Activated CD8-positive, alpha-beta memory T cell treated with anti-CD3 and anti-CD28 coated beads, Interleukin-2, amount 50 U/mL, for 24 hours (primary cell): ENCODE results near the gene DDR2.

Experiments used
- DNase-seq: peaks from one replicate; pipeline ENCODE4 v3.0.0-alpha.2; 2020; ENCODE audit errors: extremely low read depth

Gene DDR2

DNA sequence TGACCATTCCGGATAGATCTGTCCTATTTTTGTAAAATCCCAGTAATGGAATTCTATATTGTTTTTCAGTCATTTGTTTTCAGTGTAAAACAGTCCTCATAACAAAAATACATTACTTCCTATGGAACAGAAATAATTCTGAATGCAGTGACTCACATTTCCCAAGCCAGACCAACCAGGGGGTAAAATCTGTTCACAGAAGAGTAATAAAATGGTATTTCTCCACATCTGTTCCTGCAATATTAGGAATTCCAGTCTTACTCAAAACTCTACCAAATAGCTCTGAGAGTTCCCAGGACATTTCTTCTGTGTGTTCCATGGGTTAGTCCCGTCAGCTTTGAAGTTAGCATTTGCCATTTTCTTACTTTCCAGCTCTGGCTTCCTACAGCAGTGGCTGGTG, 2.6 kb upstream of the DDR2 start:
- DNase-seq: no peak

- no peak for DNase-seq
Observed at GRCh38 chr1:162631546-162632191, 595 bp upstream of the DDR2 start.

- DNase-seq: no peak
Observed at GRCh38 chr1:162632698-162633080, 425 bp downstream of the DDR2 start.

DNA sequence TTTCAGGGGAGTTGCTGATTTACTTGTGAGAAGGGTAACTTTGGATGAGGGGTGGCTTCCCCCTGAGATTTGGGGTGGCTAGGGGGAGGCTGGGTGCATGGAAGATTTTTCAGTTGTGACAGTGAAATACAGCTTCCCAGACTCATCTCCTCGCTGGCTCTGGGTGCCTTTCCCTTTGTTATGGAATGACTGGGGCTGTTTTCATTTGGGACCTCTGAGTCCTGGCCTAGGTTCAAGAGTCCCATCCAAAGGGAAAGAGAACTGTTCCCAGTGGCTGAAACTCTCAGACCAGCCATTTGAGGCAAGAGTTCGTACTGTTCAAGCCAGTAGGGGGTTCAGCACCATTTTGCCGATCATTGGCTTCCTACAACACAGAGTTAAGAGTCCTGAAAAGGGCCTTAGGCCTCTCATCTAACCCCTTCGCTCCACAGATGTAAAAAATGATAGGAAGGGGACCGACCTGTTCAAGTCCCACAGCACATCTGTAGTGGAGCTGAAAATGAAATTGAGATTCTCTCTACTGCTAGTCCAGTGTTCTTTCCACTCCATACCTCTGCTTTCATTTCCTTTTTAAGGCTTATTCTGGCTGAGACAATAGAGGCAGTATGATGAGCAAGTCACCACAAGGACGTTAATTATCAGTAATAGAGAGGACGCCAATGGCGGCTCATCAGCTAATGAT, 958 bp downstream of the DDR2 start:
- DNase-seq: no peak

GRCh38 chr1:162635418-162635817, 3.2 kb downstream of the DDR2 start:
- DNase-seq: no peak

DNA sequence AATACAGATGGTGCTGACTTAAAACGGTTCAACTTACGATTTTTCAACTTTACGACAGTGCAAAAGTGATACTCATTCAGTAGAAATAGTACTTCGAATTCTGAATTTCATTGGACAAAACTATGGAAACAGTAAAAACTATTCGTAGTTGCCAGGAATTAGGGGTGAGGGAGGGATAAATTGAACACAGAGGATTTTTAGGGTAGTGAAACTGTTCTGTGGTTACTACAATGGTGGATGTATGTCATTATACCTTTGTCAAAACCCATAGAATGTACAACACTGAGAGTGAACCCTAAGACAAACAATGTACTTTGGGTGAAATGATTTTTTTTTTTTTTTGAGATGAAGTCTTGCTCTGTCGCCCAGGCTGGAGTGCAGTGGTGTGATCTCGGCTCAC, 7.5 kb downstream of the DDR2 start:
- no peak for DNase-seq

GRCh38 chr1:162641114-162641513, 8.8 kb downstream of the DDR2 start:
- DNase-seq: no peak

DNA sequence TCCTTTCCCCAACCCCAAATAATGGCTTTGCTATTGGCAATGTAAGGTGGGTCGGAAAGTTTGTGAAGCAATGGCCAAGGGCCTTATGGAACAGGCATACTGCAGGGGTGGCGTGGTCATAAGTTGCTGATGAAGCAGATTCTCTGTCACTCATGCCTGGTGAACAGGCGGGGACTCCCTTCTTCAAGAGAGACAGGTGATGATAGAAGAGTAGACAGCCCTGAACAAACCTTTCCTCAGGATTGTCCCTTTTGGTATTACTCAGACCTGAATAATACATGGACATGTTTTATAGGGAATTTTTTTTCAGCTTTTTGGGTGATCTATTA, 12.7 kb downstream of the DDR2 start:
- DNase-seq: no peak

DNA sequence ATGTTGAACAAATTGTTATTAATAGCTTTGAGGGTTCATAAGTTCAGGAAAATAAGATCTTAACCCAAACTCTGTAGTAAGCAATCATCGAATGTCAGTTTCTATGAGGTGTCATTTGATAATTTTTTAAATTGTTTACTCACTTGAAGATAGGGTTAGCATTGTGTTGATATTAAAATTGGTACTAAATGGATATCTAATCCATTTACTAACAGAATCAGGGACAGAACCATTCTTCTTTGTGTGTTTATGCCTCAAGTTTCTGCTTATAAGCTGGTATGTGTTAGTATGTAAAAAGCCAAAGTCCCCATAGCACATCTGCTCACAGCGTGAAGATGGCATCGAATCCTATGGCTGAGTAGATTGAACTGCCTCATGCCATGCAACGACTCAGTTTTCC, 13.4 kb downstream of the DDR2 start:
- no peak for DNase-seq

DNA sequence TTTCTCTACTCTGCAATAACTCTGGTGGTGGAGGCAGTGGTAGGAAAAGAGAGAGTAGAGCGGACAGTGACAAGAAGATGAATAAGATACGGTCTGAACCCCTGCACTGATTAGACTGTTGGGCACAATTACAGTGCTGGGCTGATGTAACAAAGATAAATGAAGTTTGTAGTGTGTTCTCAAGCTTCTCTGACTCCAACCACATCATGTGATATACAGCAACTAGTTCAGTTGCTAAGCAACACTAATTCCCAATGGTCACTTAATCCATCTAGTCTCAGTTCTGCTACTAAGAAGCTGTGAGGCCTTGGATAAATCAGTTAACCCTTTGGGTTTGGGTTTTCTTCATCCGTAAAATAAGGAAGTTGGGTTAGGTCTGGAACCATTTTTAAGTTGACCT, 17.3 kb downstream of the DDR2 start:
- DNase-seq: no peak

DNA sequence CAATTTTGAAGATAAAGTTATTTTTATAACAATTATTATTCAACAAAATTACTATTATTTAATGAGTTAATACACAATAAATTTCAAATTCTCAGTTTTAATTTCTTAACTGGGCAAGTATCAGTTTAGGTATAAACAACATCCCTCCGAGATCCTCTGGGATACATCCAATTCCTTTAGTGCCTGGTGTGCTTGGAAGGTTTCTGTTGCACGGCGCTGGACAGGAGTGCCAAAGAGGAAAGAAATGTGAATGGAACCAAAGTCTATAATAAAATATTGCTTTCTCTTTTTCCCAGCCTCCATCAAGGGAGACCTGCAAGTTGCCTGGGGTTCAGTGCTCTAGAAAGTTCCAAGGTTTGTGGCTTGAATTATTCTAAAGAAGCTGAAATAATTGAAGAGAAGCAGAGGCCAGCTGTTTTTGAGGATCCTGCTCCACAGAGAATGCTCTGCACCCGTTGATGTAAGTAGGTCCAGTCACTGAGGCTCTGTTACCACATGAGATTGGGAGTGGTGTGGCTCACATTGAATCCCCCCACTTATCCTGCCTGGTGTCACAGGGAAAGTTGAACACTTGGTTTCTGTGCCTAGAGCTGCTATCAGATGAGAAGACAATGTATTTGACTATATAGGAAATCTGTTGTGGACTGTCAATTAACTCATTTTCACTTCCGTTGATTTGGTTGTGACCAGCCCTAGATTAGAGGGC, 22.8 kb downstream of the DDR2 start:
- no peak for DNase-seq

DNA sequence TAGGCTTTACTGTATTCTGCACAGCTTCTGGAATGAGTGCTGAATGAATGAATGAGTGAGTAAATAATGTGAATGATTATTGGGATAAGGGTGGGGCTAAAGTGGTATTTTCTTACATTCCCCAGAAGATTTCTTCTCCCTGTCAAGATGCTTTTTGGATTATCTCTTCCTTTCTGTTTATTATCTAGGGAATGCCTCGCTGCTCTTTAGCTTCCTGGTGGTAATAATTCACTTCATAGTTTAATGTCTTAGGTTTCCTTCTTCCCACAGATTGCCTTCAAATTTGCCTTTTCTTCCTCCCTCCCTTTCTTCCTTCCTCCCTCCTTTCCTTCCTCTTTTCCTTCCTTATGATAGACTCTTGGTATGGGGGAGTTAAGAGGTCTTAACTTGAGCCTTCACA, 24.0 kb downstream of the DDR2 start:
- no peak for DNase-seq

DNA sequence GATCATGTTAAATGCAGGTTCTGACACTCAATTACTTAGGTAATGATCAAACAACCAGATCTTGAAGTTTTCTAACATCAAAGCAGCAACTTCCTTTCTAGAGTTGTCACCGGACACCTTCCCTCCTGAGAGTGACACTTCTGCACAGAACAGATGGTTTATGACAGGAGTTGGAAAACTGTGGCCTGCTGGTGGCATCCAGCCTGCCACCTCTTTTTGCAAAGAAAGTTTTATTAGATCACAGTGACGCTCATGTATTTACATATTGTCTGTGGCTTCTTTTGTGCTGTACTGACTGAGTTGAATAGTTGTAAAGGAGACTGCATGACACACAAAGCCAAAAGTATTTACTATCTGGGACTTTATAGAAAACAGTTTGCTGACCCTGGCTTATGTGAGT, 28.3 kb downstream of the DDR2 start:
- DNase-seq: no peak

GRCh38 chr1:162661336-162661735, 29.1 kb downstream of the DDR2 start:
- DNase-seq: no peak

GRCh38 chr1:162662013-162662412, 29.7 kb downstream of the DDR2 start:
- DNase-seq: no peak

- no peak for DNase-seq
Observed at GRCh38 chr1:162663086-162663485, 30.8 kb downstream of the DDR2 start.

DNA sequence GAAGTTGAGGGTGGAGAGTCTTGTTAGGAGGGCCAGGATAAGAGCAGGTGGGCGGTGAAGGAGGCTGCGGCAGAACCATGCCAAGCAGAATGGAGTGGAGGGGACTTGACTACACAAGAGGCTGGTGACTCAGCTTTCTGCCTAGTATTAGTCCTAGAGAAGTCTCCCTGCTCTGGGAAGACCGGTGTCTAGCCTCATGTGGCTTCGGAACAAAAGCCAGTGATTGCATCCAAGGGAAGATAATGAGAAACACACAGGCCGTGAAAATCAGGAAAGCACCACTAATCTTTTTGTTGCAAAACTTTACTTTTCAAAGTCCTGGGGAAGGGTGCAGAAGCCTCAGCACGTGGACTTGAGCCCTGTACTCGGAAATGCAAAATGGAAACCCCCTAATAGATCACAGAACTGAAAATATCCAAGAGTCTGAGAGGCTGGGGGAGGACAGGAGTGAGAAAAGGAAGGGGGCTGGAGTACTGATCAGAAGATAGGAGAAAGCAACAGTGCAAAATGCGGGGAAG, 31.4 kb downstream of the DDR2 start:
- DNase-seq: no peak

DNA sequence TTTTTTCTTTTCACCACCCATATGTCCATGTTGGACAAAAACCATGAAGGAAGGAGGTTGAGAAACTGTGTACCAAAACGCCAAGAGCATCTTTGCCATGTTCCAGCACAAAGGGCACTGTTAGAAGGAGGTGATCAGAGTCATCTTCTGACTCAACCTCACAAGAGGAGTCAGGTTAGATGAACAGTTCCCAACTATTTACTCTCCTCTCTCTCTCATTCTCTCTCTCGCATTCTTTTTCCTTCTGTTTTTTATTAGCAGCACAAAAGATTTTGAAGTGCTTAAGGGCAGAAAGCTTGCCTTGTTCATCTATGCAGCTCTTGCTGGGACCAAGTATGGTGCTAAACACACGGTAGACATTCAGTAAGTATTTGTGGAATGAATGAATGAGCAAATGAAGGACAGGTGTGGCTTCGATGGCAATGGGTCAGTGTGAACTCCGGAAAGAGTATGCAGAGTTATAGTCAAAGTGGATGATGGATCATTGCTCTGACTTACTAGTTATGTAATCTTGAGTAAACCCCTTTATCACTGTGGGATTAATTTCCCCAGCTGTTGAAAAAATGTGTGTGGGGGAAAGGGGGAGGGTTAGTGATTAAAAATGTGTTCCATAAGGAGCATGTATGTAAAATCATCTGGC, 33.9 kb downstream of the DDR2 start:
- no peak for DNase-seq

GRCh38 chr1:162667381-162668080, 35.3 kb downstream of the DDR2 start:
- no peak for DNase-seq

- DNase-seq: no peak
Observed at GRCh38 chr1:162670928-162671663, 38.8 kb downstream of the DDR2 start.

- DNase-seq: no peak
Observed at GRCh38 chr1:162671664-162672410, 39.6 kb downstream of the DDR2 start.
